Measurements from ENCODE around the gene KRT33A.
"Not testable (repeated sequence)": the region's sequence is repeated elsewhere in the genome, so short reads cannot be mapped to it uniquely, and the experiment has no call there.

DNA sequence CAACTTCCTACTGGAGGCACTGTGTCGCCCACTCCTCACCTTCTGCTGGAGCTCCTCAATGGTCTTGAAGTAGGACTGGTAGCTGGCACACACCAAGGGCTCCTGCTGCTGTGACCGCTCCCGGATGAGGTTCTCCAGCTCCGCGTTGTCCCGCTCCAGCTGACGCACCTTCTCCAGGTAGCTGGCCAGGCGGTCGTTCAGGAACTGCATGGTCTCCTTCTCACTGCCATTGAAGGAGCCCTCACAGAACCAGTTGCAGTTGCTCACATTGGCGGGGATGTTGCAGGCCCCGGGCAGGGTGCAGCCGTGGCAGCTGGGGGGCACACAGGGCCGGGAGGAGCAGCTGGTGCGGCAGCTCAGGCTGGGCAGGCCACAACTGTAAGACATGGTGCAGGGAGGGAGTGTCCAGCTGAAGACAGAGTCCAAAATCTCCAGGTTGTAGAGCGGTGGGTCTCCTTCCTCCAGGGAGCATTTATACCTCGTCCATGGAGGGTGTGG lies at the start of gene KRT33A:
- TF ChIP-seq EZH2phosphoT487 (IDR thresholded peaks at IDR 0.05; ENCODE audit: insufficient read depth, low read depth); EZH2 (IDR thresholded peaks at IDR 0.05; ENCODE audit: insufficient read depth, poor library complexity, severe bottlenecking): not testable (repeated sequence)

Data from GM23248 (cell line).